HG02610 (cell line): ENCODE results near the gene SYT2.
"Not testable (repeated sequence)": the region's sequence is repeated elsewhere in the genome, so short reads cannot be mapped to it uniquely, and the experiment has no call there.

Experiments used
- ATAC-seq: cut with Tn5 transposase; IDR thresholded peaks from one replicate; pipeline ENCODE4 v1.9.1; 2021; ENCODE audit warnings: mild to moderate bottlenecking, moderate library complexity; ENCODE audit not compliant: unreplicated experiment

SYT2 gene

GRCh38 chr1:202578001-202578504 lies 132.2 kb downstream of the SYT2 start:
- no peak for ATAC-seq

- ATAC-seq: no peak
Measured at GRCh38 chr1:202577381-202577780, 132.9 kb downstream of the SYT2 start.

- ATAC-seq: no peak
Measured at GRCh38 chr1:202576816-202577215, 133.4 kb downstream of the SYT2 start.

GRCh38 chr1:202575918-202576653 lies 134.2 kb downstream of the SYT2 start:
- ATAC-seq: no peak

GRCh38 chr1:202572867-202573266 lies 137.4 kb downstream of the SYT2 start:
- ATAC-seq: no peak

GRCh38 chr1:202571719-202572339 lies 138.4 kb downstream of the SYT2 start:
- ATAC-seq: peak; percentile 44

- ATAC-seq: no peak
Measured at GRCh38 chr1:202569393-202570322, 140.6 kb downstream of the SYT2 start.

GRCh38 chr1:202568826-202569225 lies 141.4 kb downstream of the SYT2 start:
- no peak for ATAC-seq

GRCh38 chr1:202568410-202568809 lies 141.8 kb downstream of the SYT2 start:
- ATAC-seq: no peak

- no peak for ATAC-seq
Measured at GRCh38 chr1:202567738-202568137, 142.5 kb downstream of the SYT2 start.

- peak; percentile 77 for ATAC-seq
Measured at GRCh38 chr1:202565890-202566602, 144.2 kb downstream of the SYT2 start.

GRCh38 chr1:202564958-202565495 lies 145.2 kb downstream of the SYT2 start:
- no peak for ATAC-seq

GRCh38 chr1:202563818-202564217 lies 146.4 kb downstream of the SYT2 start:
- no peak for ATAC-seq

GRCh38 chr1:202562444-202563060 lies 147.7 kb downstream of the SYT2 start:
- no peak for ATAC-seq

- ATAC-seq: no peak
Measured at GRCh38 chr1:202561726-202562443, 148.4 kb downstream of the SYT2 start.

GRCh38 chr1:202561240-202561639 lies 149.0 kb downstream of the SYT2 start:
- ATAC-seq: no peak

- not testable (repeated sequence) for ATAC-seq
Measured at GRCh38 chr1:202557662-202558061, 152.6 kb downstream of the SYT2 start.

GRCh38 chr1:202556037-202556436 lies 154.2 kb downstream of the SYT2 start:
- not testable (repeated sequence) for ATAC-seq

- not testable (repeated sequence) for ATAC-seq
Measured at GRCh38 chr1:202554619-202555018, 155.6 kb downstream of the SYT2 start.
